GM12878 (cell line): ENCODE results near the gene SLC12A3. TPM values are rescaled to one million over a fixed set of nuclear protein-coding genes. Genes with fewer than 3 reads are reported as not detected.

Source experiments
- ATF7 ChIP-seq: fragments of 450-650 bp; IDR thresholded peaks from 2 replicates; pipeline ENCODE4 v1.6.1; 2016; ENCODE audit warnings: low read depth, mild to moderate bottlenecking
- BACH1 ChIP-seq: fragments of 450-650 bp; IDR thresholded peaks from 2 replicates; pipeline ENCODE4 v1.6.1; 2017; ENCODE audit warnings: mild to moderate bottlenecking, borderline replicate concordance
- CEBPB ChIP-seq, 2 experiments: fragments of 150-350 bp in 1 of 2; IDR thresholded peaks; 2 replicates each; pipeline ENCODE4 v1.6.1; 2012 to 2014; ENCODE audit warnings: low read depth in 2 of 2, low read length in 2 of 2, borderline replicate concordance in 1 of 2, inconsistent platforms in 1 of 2
- CHD2 ChIP-seq: IDR thresholded peaks from 2 replicates; pipeline ENCODE4 v1.6.1; 2011; ENCODE audit warnings: low read depth, low read length, improper control_type of control experiment, borderline replicate concordance
- ETV6 ChIP-seq, 2 experiments: fragments of 450-650 bp in 1 of 2; IDR thresholded peaks in 1 of 2; conservative IDR thresholded peaks in 1 of 2; 2 replicates each; pipeline ENCODE4 v1.6.1; 2014; ENCODE audit warnings: antibody characterized with exemption in 1 of 2, borderline replicate concordance in 1 of 2, low read depth in 1 of 2, mild to moderate bottlenecking in 1 of 2, moderate library complexity in 1 of 2
- JUNB ChIP-seq: IDR thresholded peaks from 2 replicates; pipeline ENCODE4 v1.6.1; 2016; ENCODE audit warnings: antibody characterized with exemption, mild to moderate bottlenecking
- MEF2B ChIP-seq: fragments of 450-650 bp; IDR thresholded peaks from 2 replicates; pipeline ENCODE4 v1.6.1; 2018; ENCODE audit warnings: mild to moderate bottlenecking, moderate library complexity; ENCODE audit not compliant: partially characterized antibody, poor library complexity, severe bottlenecking
- MTA2 ChIP-seq: fragments of 450-650 bp; IDR thresholded peaks from 2 replicates; pipeline ENCODE4 v1.6.1; 2016; ENCODE audit warnings: low read depth, mild to moderate bottlenecking, moderate library complexity
- PML ChIP-seq: IDR thresholded peaks from 2 replicates; pipeline ENCODE4 v1.6.1; 2012; ENCODE audit warnings: low read length, inconsistent platforms
- ZNF622 ChIP-seq: fragments of 450-650 bp; IDR thresholded peaks from 2 replicates; pipeline ENCODE4 v1.6.1; 2017; ENCODE audit warnings: mild to moderate bottlenecking, inconsistent platforms
- polyA plus RNA-seq, 11 experiments: library from polyadenylated mRNA; depleted of rRNA in 4 of 11; unstranded in 6 of 11; stranded (reverse) in 5 of 11; fragments of >200 nt; fragmentation: Nextera tagmentation in 4 of 11; fragmentation: Illumina TruSeq in 1 of 11; extraction: Ambion mirVana in 4 of 11; extraction: Trizol in 1 of 11; gene quantifications; 1 replicate in 1 of 11; 2 replicates in 10 of 11; pipeline versions ENCODE4 v1.2.1 to v1.2.3, GENCODE V29; 2011 to 2016; ENCODE audit warnings: inconsistent platforms in 2 of 11, missing spikeins in 2 of 11, low read depth in 1 of 11
- total RNA-seq, 4 experiments: library from RNA; depleted of rRNA in 3 of 4; stranded (reverse); fragments of >200 nt in 3 of 4; fragmentation: Illumina TruSeq in 1 of 4; extraction: Trizol in 1 of 4; gene quantifications; 2 replicates each; pipeline versions ENCODE4 v1.2.1 to v1.2.3, GENCODE V29; 2013 to 2021
- TF ChIP-seq, protein P1 (sequence below): fragments of 450-650 bp; IDR thresholded peaks from 2 replicates; pipeline ENCODE4 v1.6.1; 2018; ENCODE audit warnings: mild to moderate bottlenecking, low read depth, moderate library complexity; ENCODE audit not compliant: partially characterized antibody

Gene SLC12A3
- total and polyA plus RNA-seq, 10 of the 15 experiments (the other 5 are each of a cell fraction or from before 2014, with no cell fraction given) = 0.05 to 6.3 (median 3.1) TPM

DNA sequence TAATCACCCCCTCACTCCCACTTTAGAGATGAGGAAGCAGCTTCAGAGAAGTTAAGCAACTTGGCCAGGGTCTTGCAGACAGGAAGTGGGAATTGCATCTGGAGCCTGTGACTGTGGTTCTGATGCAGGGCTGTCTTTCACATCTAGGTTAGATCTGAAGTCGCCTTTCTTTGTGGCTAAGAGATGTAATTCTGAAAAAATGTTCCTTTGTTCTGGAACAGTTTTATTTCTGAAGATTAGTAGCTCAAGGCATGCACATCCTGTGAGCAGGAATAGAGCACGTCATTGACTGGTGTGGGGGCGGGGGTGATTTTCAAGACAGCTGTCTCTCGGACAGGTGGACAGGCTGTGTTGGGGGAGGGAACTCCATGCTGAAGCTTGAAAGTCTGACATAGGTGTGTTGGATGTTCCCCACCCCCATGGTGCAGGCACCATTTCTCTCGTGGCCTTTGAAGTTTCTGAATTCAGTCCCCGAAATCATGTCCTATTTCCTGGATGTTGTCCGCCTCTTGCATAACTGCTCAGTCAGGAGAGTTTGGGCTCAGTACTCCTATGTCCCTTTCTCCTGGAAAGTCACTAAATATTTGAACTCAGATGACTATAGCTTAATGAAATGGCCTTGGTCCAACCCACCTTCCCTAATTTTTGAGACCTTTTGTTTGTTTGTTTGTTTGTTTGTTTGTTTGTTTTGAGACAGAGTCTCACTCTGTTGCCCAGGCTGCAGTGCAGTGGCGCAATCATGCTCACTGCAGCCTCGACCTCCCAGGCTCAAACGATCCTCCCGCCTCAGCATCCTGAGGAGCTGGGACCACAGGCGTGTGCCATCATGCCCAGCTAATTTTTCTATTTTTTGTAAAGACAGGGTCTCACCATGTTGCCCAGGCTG, 45.9 kb downstream of the SLC12A3 start (continued):
- TF ChIP-seq ETV6 (conservative IDR thresholded peaks at IDR 0.05 in 1 of 2, IDR thresholded peaks at IDR 0.05 in 1 of 2; ENCODE audit: borderline replicate concordance in 1 of 2, low read depth in 1 of 2) (0 out of 4 replicates have a peak, but pooled peaks of 1 of the 2 experiments have one; percentile 17), BACH1 (no peak), PML (no peak), MTA2 (peak; percentile 76), MEF2B (peak; percentile 31), CHD2 (peak; percentile 83; the same call in 1 of the 2 replicates), ZNF622 (no peak), JUNB (peak; percentile 62), CEBPB (IDR thresholded peaks at IDR 0.05; ENCODE audit: borderline replicate concordance in 1 of 2, low read depth in 2 of 2, low read length in 2 of 2) (no peak), ATF7 (peak; percentile 81)
- TF ChIP-seq, protein P1, sequence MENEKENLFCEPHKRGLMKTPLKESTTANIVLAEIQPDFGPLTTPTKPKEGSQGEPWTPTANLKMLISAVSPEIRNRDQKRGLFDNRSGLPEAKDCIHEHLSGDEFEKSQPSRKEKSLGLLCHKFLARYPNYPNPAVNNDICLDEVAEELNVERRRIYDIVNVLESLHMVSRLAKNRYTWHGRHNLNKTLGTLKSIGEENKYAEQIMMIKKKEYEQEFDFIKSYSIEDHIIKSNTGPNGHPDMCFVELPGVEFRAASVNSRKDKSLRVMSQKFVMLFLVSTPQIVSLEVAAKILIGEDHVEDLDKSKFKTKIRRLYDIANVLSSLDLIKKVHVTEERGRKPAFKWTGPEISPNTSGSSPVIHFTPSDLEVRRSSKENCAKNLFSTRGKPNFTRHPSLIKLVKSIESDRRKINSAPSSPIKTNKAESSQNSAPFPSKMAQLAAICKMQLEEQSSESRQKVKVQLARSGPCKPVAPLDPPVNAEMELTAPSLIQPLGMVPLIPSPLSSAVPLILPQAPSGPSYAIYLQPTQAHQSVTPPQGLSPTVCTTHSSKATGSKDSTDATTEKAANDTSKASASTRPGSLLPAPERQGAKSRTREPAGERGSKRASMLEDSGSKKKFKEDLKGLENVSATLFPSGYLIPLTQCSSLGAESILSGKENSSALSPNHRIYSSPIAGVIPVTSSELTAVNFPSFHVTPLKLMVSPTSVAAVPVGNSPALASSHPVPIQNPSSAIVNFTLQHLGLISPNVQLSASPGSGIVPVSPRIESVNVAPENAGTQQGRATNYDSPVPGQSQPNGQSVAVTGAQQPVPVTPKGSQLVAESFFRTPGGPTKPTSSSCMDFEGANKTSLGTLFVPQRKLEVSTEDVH = no peak
